ENCODE measurements around the gene MYO5B.
"Not testable (repeated sequence)": the region's sequence is repeated elsewhere in the genome, so short reads cannot be mapped to it uniquely, and the experiment has no call there.

MYO5B gene

DNA sequence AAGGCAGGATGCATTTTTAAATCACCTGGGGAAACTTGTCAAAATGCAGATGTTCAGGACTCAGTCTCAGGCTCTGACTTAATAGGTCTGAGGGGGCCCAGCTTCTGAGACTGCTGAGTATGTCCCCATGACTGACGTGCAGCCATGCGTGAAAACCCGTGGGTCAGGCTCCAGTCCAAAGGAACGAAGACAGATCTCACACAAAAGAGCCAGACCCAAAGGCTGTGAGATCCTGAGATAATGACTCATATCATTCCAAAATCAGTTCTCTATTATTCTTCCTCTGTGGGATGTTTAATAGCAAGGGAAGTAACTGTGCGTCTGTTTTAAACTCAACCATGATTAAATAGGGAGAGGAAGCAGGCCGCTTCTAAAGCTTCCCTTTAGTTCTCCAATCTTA lies 274.2 kb downstream of the MYO5B start:
- no peak for DNase-seq (ENCODE audit: low read depth)

GRCh38 chr18:49917742-49918141 lies 277.2 kb downstream of the MYO5B start:
- no peak for DNase-seq (ENCODE audit: low read depth)

- no peak for DNase-seq (ENCODE audit: low read depth)
These were observed 279.6 kb downstream of the MYO5B start for GRCh38 chr18:49915352-49915751.

- no peak for DNase-seq (ENCODE audit: low read depth)
These were observed 281.7 kb downstream of the MYO5B start for GRCh38 chr18:49913221-49913620.

DNA sequence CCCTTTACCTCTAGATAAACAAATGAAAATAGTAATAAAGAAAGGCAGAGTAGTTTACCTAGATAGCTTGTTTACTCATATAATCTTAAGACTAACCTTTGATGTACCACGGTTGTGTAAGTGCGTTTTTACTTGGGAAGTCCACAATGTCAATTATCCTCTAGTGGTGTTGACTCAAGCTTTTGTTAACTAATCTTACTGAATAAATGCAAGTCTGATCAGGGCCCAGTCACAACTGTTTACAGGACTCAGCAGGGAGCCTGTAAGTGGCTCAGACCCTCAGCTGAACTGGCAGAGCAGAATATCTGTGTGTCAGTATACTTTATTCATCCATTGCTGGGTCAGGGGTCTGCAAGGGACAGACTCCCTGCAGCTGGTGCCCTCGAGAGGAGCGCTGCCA lies 283.5 kb downstream of the MYO5B start:
- no peak for DNase-seq (ENCODE audit: low read depth)

DNA sequence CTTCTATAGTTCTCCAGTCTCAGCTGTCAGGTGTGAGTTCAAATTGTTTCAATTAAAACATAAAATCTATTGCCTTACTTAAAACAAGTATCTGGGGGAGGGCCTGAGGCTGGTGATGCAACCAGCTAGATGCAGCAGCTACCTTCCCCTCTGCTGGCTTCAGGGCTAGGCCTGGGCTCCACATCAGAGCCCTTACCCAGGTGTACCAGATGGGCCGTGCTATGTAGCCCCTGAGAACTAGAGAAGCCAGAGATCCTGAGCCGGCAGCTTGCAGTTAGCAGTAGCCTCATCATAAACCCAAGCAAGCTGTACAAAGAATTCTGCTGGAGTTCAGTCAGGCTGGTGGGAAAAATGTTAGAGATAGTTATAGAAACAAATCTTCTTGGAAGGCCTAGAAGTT lies 284.0 kb downstream of the MYO5B start:
- no peak for DNase-seq (ENCODE audit: low read depth)

- no peak for DNase-seq (ENCODE audit: low read depth)
These were observed 284.9 kb downstream of the MYO5B start for GRCh38 chr18:49910019-49910418.

- no peak for DNase-seq (ENCODE audit: low read depth)
These were observed 287.5 kb downstream of the MYO5B start for GRCh38 chr18:49907346-49907929.

DNA sequence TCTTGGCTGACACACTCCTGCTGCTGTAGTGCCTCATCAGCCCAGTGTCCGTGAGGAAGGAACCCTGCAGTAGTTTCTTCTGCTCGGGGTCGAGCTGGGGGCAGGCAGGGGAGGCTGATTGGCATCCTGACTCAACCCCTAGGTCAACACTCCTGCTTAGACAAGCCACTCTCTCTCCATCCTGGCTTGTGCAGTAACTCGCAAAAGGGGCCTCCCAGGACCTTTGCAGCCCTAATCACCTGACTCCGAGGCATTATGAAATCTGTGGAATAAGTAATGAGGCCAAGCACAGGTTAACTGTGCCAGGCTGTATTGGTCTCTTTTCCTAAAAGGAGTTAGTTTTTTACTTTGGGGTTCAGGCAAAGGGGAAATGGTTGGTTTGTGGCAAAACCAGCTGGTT lies 289.2 kb downstream of the MYO5B start:
- no peak for DNase-seq (ENCODE audit: low read depth)

GRCh38 chr18:49904871-49905555 lies 289.9 kb downstream of the MYO5B start:
- no peak for DNase-seq (ENCODE audit: low read depth)

DNA sequence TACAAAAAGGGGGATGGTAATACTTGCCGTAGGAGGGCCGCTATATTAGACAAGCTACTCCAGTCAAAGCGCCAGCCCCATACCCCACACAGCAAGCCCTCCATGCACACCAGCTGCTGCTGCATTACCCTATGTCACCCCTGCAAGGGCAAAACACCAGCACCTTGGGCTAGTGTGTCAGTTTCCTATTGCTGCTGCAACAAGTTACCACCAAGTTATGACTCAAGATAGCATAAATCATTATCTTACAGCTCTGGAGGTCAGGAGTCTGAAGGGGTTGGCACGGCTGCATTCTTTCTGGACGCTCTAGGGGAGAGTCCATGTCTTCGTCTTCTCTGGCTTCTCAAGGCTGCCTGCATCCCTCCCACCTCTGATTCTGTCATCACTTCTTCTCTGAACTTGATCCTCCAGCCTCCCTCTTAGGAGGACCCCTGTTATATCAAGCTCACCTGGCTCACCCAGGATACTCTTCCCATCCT lies 293.0 kb downstream of the MYO5B start:
- DNase-seq (ENCODE audit: low read depth): no peak

GRCh38 chr18:49899657-49900330 lies 295.2 kb downstream of the MYO5B start:
- DNase-seq (ENCODE audit: low read depth): no peak

GRCh38 chr18:49898421-49898820 lies 296.5 kb downstream of the MYO5B start:
- peak; percentile 15 for DNase-seq (ENCODE audit: low read depth)

DNA sequence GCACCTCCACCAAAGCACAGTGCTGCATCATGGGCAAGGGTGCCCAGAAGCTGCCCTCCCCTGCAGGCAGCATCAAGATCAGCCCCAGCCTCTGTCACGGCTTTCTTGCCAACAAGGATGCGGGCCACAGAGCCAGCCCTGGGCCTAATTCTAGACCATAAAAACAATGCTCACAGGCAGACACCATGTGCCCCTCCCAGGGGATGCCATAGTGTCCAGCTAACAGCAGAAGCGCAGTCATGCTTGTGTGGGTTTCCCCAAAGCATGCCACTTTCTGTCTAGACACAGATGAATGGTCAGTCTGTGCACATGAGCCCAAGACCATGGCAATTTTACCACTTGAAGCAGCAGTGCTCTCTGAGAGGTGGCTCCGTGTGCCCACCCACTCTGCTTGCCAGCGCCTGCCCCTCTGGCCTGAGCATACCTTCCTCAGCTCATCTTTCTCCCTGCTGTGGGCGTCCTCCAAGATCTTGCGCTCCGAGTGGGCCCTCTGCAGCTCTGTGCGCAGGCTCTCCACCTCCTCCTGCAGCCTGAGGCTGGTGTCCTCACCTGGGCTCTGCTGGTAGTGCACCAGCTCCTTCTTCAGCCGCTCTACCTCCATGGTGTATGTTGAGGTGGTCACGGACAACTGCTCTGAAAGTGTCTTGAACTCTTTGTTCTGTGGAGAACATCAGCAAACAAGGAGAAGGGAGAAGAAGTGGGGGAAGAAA lies 300.3 kb downstream of the MYO5B start:
- no peak for DNase-seq (ENCODE audit: low read depth)

GRCh38 chr18:49893036-49893435 lies 301.9 kb downstream of the MYO5B start:
- no peak for DNase-seq (ENCODE audit: low read depth)

DNA sequence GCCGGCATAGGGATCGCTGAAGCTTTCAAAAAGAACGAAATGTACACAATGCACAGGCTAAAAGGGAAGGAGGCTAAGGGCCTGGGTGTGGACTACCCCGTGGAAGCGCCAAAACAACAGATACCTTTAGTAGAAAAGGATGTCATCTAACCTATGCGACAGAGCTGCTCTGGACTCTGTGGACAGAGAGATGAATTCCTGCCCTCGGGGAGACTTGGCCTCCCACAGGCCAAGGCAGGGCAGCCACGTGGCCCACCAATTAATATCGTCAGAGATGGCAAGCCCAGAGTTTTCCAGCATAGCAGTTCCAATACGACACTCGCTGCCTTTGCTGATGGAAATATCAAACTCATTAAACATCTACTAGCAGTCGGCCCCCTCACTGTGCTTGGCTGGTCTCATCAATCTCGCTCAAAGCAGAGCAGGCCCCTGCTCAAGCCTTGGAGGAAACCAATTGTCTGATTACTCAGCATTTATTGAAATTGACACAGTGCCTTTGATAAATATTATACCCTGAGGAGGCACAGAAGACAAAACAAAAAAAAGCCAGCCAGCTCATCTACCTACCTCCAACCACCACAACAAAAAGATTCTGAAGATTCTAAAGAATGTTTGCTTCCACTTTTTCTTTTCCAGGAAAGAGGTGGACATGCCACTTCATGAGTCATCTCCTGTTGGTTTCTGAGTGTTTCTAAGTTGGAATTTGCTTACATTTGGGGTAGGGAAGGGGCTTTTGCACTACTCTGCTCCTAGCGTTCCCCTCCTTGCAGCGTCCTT lies 302.6 kb downstream of the MYO5B start:
- DNase-seq (ENCODE audit: low read depth): no peak

DNA sequence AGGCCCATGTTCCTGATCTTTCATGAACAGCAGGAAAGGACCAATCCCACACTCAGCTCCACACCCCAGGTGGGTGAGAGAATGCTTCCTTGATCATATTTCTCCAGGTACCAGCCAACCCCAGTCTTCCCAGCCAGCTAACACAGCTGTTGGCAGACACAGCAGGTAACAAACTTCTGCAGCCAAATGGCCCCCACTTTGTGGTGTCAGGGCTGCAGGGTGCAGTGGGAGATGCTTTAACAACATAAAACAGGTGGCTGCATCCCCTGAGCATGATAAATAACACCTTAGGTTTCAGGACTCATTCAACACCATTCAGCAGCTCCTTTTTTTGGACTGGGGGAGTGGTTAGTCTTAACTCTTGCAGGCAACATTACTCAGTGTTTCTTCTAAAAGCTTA lies 304.9 kb downstream of the MYO5B start:
- no peak for DNase-seq (ENCODE audit: low read depth)

DNA sequence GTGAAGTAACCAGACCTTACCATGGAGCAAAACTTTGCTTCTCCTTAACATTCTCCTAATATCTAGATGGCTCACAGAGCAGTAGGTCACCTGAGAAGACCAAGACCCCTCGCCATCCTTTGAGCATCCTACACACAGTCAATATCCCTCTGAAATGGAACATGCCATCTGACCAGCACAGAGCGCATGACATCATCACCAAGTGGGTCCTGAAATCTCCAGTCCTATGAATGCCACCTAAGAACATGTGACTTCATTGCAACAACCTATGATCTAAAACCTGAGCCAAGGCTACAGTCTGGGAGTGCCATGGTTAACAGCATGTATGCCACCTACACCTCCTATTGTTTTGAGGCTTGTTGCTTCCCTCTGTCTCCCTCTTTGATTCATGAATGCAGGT lies 305.4 kb downstream of the MYO5B start:
- not testable (repeated sequence) for DNase-seq (ENCODE audit: low read depth)

DNA sequence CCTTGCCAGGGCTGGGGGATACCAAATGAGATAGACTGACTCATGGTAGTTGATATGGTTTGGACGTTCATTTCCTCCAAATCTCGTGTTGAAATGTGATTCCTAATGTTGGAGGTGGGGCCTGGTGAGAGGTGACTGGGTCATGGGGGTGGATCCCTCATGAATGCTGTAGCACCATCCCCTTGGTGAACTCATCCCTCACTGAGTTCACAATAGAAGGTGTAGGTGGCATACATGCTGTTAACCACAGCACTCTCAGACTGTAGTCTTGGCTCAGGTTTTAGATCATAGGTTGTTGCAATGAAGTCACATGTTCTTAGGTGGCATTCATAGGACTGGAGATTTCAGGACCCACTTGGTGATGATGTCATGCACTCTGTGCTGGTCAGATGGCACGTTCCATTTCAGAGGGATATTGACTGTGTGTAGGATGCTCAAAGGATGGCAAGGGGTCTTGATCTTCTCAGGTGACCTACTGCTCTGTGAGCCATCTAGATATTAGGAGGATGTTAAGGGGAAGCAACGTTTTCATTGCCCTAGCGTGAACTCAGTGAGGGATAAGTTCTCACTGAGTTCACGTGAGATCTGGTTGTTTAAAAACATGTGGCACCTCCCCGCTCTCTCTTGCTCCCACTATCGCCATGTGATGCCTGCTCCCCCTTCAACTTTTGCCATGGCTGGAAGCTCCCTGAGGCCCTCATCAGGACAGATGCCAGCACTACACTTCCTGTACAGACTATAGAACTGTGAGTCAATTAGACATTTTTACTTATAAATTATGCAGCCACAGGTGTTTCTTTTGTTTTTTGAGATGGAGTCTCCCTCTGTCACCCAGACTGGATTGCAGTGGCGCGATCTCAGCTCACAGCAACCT lies 307.8 kb downstream of the MYO5B start:
- DNase-seq (ENCODE audit: low read depth): no peak

- no peak for DNase-seq (ENCODE audit: low read depth)
These were observed 310.0 kb downstream of the MYO5B start for GRCh38 chr18:49884959-49885358.

DNA sequence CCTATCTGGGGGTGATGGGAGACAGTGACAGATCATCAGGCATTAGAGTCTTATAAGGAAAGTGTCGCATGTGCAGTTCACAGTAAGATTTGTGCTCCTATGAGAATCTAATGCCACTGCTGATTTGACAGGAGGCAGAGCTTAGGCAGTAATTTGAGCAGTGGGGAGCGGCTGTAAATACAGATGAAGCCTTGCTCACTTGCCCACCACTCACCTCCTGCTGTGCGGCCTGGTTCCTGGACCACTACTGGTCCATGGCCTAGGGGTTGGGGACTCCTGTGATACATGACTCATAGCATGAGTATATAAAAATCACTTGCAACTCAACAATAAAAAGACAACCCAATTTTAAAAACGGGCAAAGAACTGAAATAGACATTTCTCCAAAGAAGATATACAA lies 310.5 kb downstream of the MYO5B start:
- no peak for DNase-seq (ENCODE audit: low read depth)

Measured in stimulated activated CD8-positive, alpha-beta memory T cell treated with anti-CD3 and anti-CD28 coated beads, Interleukin-7, amount 100 ng/mL, for 24 hours (primary cell).